C4-2B (cell line): Measurements from ENCODE around the gene PAK4.

Experiments used
- CTCF ChIP-seq: fragments of 450-650 bp; conservative IDR thresholded peaks from 2 replicates; pipeline ENCODE4 v1.5.1; 2017; ENCODE audit warnings: mild to moderate bottlenecking
- ZFX ChIP-seq: fragments of 450-650 bp; IDR thresholded peaks from 2 replicates; pipeline ENCODE4 v1.6.1; 2017

GRCh38 chr19:39154100-39154628 lies 28.6 kb downstream of the PAK4 start:
- TF ChIP-seq CTCF (no peak), ZFX (no peak)
